Esophagus muscularis mucosa (tissue), 4 donors: ENCODE data around the gene NARF. TPM values are rescaled to one million over a fixed set of nuclear protein-coding genes. Genes with fewer than 3 reads are reported as not detected.
A peak's percentile ranks its signal among the peaks of the same experiment; 100 is the strongest.

Experiments
- DNase-seq: peaks from one replicate; pipeline ENCODE4 v3.0.0-alpha.2; 2017; ENCODE audit errors: extremely low spot score
- H3K27ac ChIP-seq, 4 donors: fragments of 200-600 bp; sonication (generic); replicated peaks in 1 of 4; 1 replicate in 3 of 4; 2 replicates in 1 of 4; pipeline ENCODE4 v1.5.1; 2016 to 2019; ENCODE audit warnings: mild to moderate bottlenecking in 1 of 4
- H3K27me3 ChIP-seq, 4 donors: fragments of 200-600 bp; sonication (generic); one replicate each; pipeline versions ENCODE4 v1.5.1 to v1.6.0; 2016 to 2019
- H3K36me3 ChIP-seq, 4 donors: fragments of 200-600 bp; sonication (generic); one replicate each; pipeline ENCODE4 v1.5.1; 2016 to 2019
- H3K4me1 ChIP-seq, 4 donors: fragments of 200-600 bp; sonication (generic); one replicate each; pipeline ENCODE4 v1.5.1; 2016 to 2019
- H3K4me3 ChIP-seq, 4 donors: fragments of 200-600 bp; sonication (generic); 1 replicate in 2 of 4; 2 replicates in 2 of 4; pipeline ENCODE4 v1.5.1; 2016 to 2019; ENCODE audit warnings: mild to moderate bottlenecking in 4 of 4, moderate library complexity in 1 of 4
- H3K9me3 ChIP-seq, 4 donors: fragments of 200-600 bp; sonication (generic); 1 replicate in 3 of 4; 2 replicates in 1 of 4; pipeline ENCODE4 v1.5.1; 2016 to 2019
- EP300 ChIP-seq: sonication (generic); formaldehyde crosslinking; IDR thresholded peaks from one replicate; pipeline ENCODE4 v1.6.1; 2017; ENCODE audit warnings: antibody characterized with exemption
- POLR2A ChIP-seq: fragments of 450-650 bp; IDR thresholded peaks from one replicate; pipeline ENCODE4 v1.6.1; 2017; ENCODE audit warnings: antibody characterized with exemption, moderate library complexity, mild to moderate bottlenecking, low read depth
- POLR2AphosphoS5 ChIP-seq, 2 donors: sonication (generic); formaldehyde crosslinking; IDR thresholded peaks; one replicate each; pipeline ENCODE4 v1.6.1; 2017; ENCODE audit warnings: antibody characterized with exemption in 2 of 2
- WGBS: methylation state at CpG from one replicate; pipeline ENCODE4 v1.1.5; 2018; 5-methylcytosine and 5-hydroxymethylcytosine counted together
- intact Hi-C: fragments of 100-400 bp; cut with DNase I; formaldehyde crosslinking; loops from one replicate; pipeline ENCODE4 v1.15.1; 2023
- total RNA-seq, 4 donors: library from RNA; depleted of rRNA; stranded (reverse); fragments of >200 nt; gene quantifications; one replicate each; pipeline versions ENCODE4 v1.1.0 to v1.2.1, GENCODE V29; 2016
- TF ChIP-seq, protein P1 (sequence below), 3 experiments: fragments of 200-600 bp in 2 of 3; fragments of 450-650 bp in 1 of 3; sonication (generic) in 2 of 3; IDR thresholded peaks; one replicate each; pipeline ENCODE4 v1.5.1; 2017 to 2019; ENCODE audit warnings: antibody characterized with exemption in 3 of 3, mild to moderate bottlenecking in 2 of 3, moderate library complexity in 1 of 3

NARF gene
- total RNA-seq, 4 donors from 2014 or later = 26.2 to 30.9 (median 29.3) TPM

DNA sequence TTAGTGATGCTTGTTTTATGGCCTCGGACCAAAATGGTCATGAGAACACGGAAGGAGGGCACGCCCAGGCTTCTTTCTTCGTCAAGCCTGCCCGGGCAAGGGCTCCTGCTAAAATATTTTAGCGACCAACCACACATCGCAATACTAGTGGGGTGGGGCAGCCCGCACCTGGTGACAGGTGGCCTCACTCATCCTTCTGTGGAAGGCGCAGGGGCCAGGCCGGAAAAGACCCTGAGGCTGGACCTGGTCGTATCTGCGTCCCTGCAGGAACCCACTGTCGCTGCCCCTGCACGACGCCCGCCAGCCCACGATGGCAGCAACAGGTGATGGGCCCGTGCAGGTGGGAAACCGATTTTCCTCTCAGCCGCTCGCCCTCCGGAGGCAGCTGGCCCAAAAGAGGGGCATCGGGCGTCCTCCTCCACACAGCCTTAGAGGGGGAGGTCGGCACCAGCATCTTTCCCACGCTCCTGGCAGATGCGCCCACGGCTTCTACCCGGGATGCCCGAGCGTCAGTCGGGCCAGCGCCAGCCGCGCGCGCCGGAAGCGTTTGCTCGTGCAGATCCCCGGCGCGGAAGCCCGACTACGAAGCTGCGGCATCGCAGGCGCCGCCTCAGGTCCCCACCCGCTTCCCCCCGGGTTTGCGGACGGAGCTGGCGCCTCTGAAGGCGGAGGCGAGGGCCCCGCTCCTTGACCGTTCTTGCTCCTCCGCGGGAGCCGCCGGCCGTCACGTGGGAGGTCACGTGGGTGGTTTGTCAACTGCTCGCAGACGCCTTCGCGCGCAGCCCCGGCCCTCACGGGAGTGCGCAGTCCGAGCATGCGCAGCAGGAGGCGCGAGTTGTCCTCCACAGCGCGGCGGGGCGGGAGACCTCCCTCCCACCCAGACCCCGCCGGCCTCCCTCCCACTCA is 38.2 kb downstream of the NARF start:
- TF ChIP-seq POLR2AphosphoS5 (IDR thresholded peaks at IDR 0.05) (peak; percentile 95 to 97), EP300 (no peak), POLR2A (peak; percentile 74)
- TF ChIP-seq, protein P1, sequence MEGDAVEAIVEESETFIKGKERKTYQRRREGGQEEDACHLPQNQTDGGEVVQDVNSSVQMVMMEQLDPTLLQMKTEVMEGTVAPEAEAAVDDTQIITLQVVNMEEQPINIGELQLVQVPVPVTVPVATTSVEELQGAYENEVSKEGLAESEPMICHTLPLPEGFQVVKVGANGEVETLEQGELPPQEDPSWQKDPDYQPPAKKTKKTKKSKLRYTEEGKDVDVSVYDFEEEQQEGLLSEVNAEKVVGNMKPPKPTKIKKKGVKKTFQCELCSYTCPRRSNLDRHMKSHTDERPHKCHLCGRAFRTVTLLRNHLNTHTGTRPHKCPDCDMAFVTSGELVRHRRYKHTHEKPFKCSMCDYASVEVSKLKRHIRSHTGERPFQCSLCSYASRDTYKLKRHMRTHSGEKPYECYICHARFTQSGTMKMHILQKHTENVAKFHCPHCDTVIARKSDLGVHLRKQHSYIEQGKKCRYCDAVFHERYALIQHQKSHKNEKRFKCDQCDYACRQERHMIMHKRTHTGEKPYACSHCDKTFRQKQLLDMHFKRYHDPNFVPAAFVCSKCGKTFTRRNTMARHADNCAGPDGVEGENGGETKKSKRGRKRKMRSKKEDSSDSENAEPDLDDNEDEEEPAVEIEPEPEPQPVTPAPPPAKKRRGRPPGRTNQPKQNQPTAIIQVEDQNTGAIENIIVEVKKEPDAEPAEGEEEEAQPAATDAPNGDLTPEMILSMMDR (IDR thresholded peaks at IDR 0.05) = peak in 1 of 3 experiments; percentile 6
- Histone ChIP-seq H3K9me3 (no peaks in the 10 kb centered on the region), H3K4me3 (peak overlapping the region; percentile 61 to 88 (median 77)), H3K4me1 (peaks cover 20 to 50% (median 49%) of the 10 kb centered on the region in 4 donors), H3K27me3 (no peaks in the 10 kb centered on the region), H3K27ac (peak overlapping the region; percentile 86 to 95 (median 95)), H3K36me3 (no peaks in the 10 kb centered on the region)
- intact Hi-C loops = loop anchor here (2.0 kb wide), 1 partner anchor 58 kb away; no protein-coding TSS in a partner anchor
- 13% methylated on average over 34 of the region's 83 CpGs for WGBS
- DNase-seq = peak; percentile 99

DNA sequence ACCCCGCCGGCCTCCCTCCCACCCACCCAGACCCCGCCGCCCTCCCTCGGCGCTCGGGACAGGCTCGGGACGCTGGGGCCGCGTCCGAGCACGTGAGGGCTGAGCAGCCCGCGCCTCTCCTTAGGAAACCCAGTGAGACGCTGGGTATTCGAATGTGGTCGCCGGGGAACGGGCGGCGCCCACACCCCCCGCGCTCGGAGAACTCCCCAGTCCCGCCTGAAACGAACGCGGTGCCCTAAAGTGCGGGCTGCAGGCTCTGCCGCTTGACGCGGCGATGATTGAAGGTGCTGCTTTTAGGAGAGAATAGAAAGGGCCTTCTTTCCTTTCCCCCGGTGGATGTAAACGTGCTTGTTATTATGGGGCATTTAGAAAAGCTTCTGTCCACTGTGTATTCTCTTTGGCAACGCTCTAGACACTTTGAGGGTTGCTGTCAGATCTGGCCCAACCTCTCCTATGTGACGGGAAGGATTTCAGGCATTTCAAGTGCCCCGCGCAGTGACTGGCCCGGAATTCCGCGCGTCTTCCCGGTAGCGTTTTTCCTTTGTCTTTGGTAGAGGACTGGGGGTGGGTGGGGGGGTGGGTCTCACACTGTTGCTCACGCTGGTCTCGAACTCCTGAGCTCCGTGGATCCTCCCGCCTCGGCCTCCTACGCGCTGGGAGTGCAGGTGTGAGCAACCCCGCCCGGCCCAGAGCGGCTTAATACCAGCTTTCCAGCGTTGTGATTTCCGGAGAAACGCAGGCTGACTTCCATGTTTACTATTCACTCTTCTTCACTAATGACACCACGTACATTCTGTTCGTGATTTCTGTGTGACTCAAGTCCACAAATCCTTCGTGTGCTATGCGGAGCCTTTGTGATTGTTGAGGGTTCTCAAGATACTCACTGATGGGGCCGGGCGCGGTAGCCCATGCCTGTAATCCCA is 39.2 kb downstream of the NARF start:
- Histone ChIP-seq H3K4me3 (peak overlapping the region; percentile 61 to 88 (median 77)), H3K4me1 (peaks cover 20 to 58% (median 52%) of the 10 kb centered on the region in 4 donors), H3K27ac (peak overlapping the region; percentile 86 to 95 (median 95)), H3K27me3 (no peaks in the 10 kb centered on the region), H3K9me3 (no peaks in the 10 kb centered on the region), H3K36me3 (no peaks in the 10 kb centered on the region)
- 18% methylated on average over 31 of the region's 66 CpGs for WGBS
- TF ChIP-seq EP300 = no peak
- peak in 1 of 2 donors; percentile 39 for TF ChIP-seq POLR2AphosphoS5 (IDR thresholded peaks at IDR 0.05)
- TF ChIP-seq, protein P1 (IDR thresholded peaks at IDR 0.05) = peak in 1 of 3 experiments; percentile 6
- DNase-seq = no peak
- intact Hi-C loops = loop anchor here (2.0 kb wide), 1 partner anchor 57 kb away; no protein-coding TSS in a partner anchor

- no peaks in the 10 kb centered on the region for H3K9me3 ChIP-seq
- no peak for DNase-seq
- peak; percentile 27 for TF ChIP-seq EP300
- TF ChIP-seq POLR2AphosphoS5 (IDR thresholded peaks at IDR 0.05) = peak; percentile 61 to 66
- TF ChIP-seq, protein P1 (IDR thresholded peaks at IDR 0.05) = no peak
- H3K4me1 ChIP-seq = peaks cover 8 to 23% (median 15%) of the 10 kb centered on the region in 4 donors
- no peaks in the 10 kb centered on the region for H3K36me3 ChIP-seq
- no peaks in the 10 kb centered on the region for H3K27me3 ChIP-seq
- H3K4me3 ChIP-seq = no peak overlapping the region
- H3K27ac ChIP-seq = peak overlapping the region; percentile 34 to 68 (median 54)
- 37% methylated on average over 8 of the region's 8 CpGs for WGBS
- intact Hi-C loops = no loop called here
Measured at GRCh38 chr17:82502207-82502606, 43.7 kb downstream of the NARF start.

- 89% methylated on average over 10 of the region's 12 CpGs for WGBS
- Histone ChIP-seq H3K9me3 (no peaks in the 10 kb centered on the region), H3K27me3 (no peaks in the 10 kb centered on the region), H3K4me3 (no peak overlapping the region), H3K27ac (no peak overlapping the region), H3K36me3 (no peaks in the 10 kb centered on the region), H3K4me1 (peaks cover under 1 to 15% (median 8%) of the 10 kb centered on the region in 4 donors)
- TF ChIP-seq, protein P1 (IDR thresholded peaks at IDR 0.05) = no peak
- TF ChIP-seq POLR2A (no peak), POLR2AphosphoS5 (IDR thresholded peaks at IDR 0.05) (no peak), EP300 (no peak)
- intact Hi-C loops = no loop called here
- no peak for DNase-seq
Measured at GRCh38 chr17:82503094-82503727, 44.7 kb downstream of the NARF start.
